Measurements from ENCODE around the gene EGFL8. TPM values are rescaled to one million over a fixed set of nuclear protein-coding genes. Genes with fewer than 3 reads are reported as not detected.

Gene EGFL8
- total RNA-seq, 2 experiments from 2014 or later = 6.0 to 8.6 TPM

DNA sequence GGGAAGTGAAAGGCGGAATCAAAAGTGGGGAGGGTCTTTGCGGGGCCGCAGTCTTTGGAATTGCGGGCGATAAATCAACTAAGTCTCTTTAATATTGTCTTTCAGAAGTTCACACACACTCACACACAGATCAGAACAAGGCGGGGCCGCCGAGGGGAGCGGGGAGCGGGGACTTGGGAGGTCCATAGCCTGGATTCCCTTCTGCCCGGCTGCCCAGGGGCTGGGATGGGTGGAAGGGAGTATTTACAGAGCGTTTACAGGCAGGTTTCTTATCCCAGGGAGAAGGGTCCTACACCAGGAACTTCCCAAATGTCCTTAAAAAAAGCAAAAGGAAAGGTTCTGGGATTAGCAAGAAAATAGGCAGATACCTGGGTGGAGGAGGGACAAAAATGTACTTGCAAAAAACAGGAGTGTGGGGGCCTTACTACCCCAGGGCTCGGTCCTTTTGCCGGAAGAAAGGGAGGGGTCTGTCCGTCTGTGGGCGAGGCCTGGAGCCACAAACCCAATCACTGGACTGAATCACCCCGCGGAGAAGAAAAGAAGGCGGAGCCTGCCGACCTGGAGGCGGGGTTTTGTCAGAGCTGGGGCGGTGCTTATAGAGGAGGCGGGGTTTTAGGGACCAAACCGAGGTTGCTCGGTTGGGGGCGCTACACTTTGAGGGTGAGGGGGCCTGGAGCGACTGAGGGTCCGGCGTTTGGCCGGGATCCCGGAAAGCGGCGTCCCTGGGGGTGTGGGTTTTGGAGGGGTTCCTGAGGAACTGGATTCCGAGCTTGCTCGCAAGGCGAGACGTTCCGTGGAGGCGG, 15.9 kb upstream of the EGFL8 start:
- peaks cover 3% of the 10 kb centered on the region for H3K9me3 Mint-ChIP-seq
- ChIA-PET POLR2A (interaction anchor here (0.5 kb wide), 1 partner anchor 595 kb away, joined by 3 read pairs; no protein-coding TSS in a partner anchor), CTCF (interaction anchor here (0.6 to 1.5 kb wide), 5 partner anchors 11 to 47 kb away, joined by 3 to 7 read pairs (median 4); partner anchors contain the start of genes ATF6B and FKBPL)
- H3K27me3 Mint-ChIP-seq = peaks cover 58% of the 10 kb centered on the region
- H3K27ac Mint-ChIP-seq = peak overlapping the region; percentile 54
- peak overlapping the region; percentile 65 for H3K4me3 Mint-ChIP-seq
- peaks cover 30% of the 10 kb centered on the region for H3K4me1 Mint-ChIP-seq
- peak; percentile 63 for DNase-seq
- peaks cover 2% of the 10 kb centered on the region for H3K36me3 Mint-ChIP-seq (ENCODE audit: low read depth)

DNA sequence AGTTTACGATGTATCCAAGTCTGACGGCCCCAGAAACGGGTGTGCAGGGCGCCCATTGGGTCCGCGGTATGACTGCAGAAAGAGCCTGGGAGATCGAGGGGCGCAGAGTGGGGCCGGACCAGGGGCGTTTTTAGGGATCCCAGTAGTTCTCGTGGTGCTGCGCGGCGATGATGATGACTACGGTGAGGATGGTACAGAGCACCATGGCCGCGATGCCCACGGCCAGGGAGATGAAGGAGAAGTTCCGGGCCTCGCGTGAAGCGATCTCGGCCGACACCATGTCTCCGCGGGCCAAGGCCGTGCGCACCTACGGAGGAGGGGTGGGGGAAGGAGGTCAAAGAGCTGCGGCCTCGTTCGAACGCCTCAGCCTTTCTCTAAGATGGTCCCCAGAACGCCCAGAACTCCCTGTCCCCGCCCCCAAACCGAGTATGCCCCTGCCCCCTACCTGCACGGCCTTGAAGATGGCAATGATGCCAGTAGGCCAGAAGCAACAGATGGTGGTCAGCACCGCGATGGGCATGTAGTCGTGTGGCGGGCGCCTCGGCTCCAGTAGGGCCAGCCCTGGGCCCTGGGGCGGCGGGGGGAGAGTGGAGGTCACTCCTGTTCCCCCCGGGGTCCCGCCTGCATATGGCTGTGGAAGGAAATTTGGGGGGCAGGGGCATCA, 15.2 kb upstream of the EGFL8 start:
- peaks cover 3% of the 10 kb centered on the region for H3K9me3 Mint-ChIP-seq
- H3K36me3 Mint-ChIP-seq (ENCODE audit: low read depth) = peaks cover 2% of the 10 kb centered on the region
- peak overlapping the region; percentile 54 for H3K27ac Mint-ChIP-seq
- ChIA-PET POLR2A (interaction anchor here (0.5 kb wide), 1 partner anchor 596 kb away, joined by 3 read pairs; no protein-coding TSS in a partner anchor), CTCF (interaction anchor here (0.9 to 1.5 kb wide), 3 partner anchors 19 to 28 kb away, joined by 3 to 7 read pairs (median 5); partner anchors contain the start of genes ATF6B and FKBPL)
- peaks cover 59% of the 10 kb centered on the region for H3K27me3 Mint-ChIP-seq
- no peak for DNase-seq
- peaks cover 36% of the 10 kb centered on the region for H3K4me1 Mint-ChIP-seq
- peak overlapping the region; percentile 65 for H3K4me3 Mint-ChIP-seq

DNA sequence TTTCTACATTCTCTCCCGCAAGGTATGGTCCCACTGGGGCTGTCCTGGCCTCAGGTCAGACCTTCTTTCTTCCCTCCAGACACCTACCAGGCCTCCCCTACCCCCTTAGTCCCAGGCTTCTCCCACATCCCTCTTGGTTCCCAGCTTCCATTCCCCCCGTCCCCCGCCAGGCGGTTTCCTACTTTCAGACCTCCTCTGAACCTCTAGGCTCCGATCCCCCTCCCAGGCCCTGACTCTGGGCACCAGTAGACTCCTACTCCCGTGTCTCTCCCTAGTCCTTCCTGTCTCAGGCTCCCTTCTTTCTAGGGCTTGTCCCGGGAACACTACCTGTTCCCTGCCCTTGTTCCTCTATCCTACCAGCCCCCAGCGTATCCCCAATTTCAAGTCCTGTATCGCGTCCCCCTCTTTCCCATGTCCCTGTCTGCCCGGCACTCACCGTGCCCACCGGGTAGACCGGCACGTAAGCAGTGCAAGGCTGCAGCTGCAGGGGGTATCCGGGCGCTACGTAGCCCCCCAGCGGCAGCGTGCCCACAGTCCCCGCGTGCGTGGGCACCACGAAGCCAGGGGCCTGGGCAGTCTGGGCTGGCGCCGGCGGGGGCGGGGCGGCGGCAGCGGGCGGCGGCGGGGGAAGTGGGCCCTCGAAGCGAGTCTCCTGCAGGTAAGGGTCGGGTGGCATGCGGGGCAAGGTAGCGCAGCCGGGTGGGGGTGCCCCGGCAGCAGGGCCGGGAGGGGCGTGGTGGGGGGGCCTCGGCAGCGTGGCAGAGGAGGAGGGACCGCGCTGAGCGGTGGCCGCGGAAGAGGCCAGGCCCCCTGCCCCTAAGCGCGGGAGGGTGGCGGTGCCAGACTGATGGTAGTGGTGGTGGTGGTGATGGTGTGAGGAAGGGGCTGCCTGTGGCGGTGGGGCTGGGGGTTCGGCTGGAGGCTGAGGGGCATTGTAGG, 14.2 kb upstream of the EGFL8 start:
- peaks cover 3% of the 10 kb centered on the region for H3K9me3 Mint-ChIP-seq
- ChIA-PET POLR2A (no interaction called here), CTCF (interaction anchor here (1.2 kb wide), 1 partner anchor 20 kb away, joined by 5 read pairs; the partner anchor contains the start of gene FKBPL)
- H3K27me3 Mint-ChIP-seq = peaks cover 59% of the 10 kb centered on the region
- no peak overlapping the region for H3K27ac Mint-ChIP-seq
- no peak for DNase-seq
- H3K36me3 Mint-ChIP-seq (ENCODE audit: low read depth) = peaks cover 2% of the 10 kb centered on the region
- peaks cover 44% of the 10 kb centered on the region for H3K4me1 Mint-ChIP-seq
- no peak overlapping the region for H3K4me3 Mint-ChIP-seq

DNA sequence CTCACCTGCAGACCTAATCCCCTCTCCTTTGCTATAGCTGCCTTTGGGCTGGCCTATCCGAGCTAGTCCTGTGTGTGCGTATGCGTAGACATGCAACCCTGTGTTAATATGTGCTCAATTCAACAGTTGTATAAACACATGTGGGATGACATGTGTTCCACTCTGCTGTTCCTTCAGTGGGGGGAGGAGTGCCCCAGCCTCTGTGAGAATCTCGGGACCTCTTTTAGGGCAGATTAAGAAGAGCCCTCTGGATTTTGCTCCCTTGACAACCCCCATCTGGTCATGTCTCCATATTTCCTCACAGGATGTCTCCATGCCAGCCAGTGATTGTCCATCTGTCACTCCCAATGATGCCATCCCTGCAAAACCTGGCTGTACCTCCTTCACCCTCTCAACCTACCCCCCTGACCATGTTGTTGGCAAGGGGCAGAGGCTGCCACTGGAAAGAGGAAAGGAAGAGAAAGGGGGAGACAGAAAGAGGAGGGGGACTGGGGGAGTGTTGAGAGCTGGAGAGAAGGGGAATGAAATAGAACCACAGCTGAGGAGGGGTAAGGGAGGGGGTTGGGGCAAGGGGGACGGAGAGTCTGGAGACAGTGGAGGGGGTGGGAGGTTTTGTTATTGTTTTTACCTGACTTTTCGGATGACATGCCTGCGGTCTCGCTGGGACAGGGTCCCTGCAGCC, 13.1 kb upstream of the EGFL8 start:
- no peak for DNase-seq
- H3K27ac Mint-ChIP-seq = no peak overlapping the region
- POLR2A ChIA-PET = no interaction called here

DNA sequence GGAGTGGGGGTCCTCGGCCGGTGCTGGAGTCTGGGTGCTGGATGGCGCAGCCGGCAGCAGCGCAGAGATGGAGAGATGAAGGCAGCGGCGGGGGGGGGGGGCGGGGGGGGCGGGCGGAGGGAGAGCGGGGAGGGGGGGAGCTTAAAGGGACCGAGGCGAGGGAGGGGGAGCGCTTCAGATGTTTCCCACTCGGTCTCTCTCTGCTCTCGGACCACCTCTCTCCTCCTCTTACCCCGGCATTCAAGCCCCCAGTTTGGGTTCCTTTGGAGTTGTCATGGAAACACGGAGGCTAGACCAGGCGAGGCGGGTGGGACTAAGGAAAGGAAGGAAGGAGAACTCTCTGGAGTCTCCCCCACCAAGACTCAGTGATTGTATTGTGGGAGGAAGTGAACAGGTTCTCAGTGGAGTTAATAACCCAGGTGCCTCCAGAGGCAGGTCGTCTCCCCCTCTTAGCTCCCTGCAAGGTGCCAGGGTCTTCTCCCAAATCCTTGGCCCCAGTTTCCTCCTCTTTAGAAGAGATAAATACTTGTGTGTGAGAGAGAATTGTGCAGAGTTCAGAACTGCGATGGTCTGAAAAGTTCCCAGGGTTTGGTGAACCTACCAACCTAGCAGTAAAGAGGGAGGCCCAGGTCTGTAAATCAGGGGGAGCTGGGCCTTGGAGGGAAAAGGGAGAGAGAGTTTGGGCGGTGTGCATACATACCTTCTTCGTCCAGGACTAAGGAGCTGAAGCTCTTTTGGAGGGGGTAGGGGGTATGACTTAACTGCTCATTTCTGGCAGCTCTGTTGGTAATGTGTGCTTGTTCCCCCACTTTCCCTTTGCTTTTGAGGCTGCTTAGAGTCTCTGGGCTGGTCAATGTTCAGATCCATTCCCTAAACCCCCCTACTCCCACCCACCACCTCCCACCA, 12.3 kb upstream of the EGFL8 start, which contains the start of gene PRRT1:
Gene PRRT1, minus strand, starts transcription at position 77 of the 906 bp plus-strand sequence. CDS start 112 bp downstream, outside the sequence.
- Mint-ChIP-seq H3K27ac (no peak within 1 kb of the TSS), H3K4me1 (peaks cover 51% of the 10 kb centered on the region), H3K4me3 (no peak within 1 kb of the TSS), H3K36me3 (ENCODE audit: low read depth) (peaks cover 3% of the 10 kb centered on the region), H3K27me3 (peaks cover 44% of the 10 kb centered on the region), H3K9me3 (peaks cover 3% of the 10 kb centered on the region)
- POLR2A ChIA-PET = no interaction called here
- no peak for DNase-seq
- CTCF ChIA-PET = interaction anchor here (0.5 to 1.2 kb wide), 5 partner anchors 12 to 243 kb away, joined by 3 to 4 read pairs (median 3); partner anchors contain the start of gene EGFL8

More for the DNA sequence above, 13.1 kb upstream of the EGFL8 start:
- Mint-ChIP-seq H3K27me3 (peaks cover 51% of the 10 kb centered on the region), H3K36me3 (ENCODE audit: low read depth) (peaks cover 3% of the 10 kb centered on the region), H3K9me3 (peaks cover 3% of the 10 kb centered on the region), H3K4me1 (peaks cover 51% of the 10 kb centered on the region), H3K4me3 (no peak overlapping the region)
- CTCF ChIA-PET = interaction anchor here (1.2 kb wide), 2 partner anchors 13 to 15 kb away, joined by 3 to 4 read pairs; partner anchors contain the start of gene EGFL8

DNA sequence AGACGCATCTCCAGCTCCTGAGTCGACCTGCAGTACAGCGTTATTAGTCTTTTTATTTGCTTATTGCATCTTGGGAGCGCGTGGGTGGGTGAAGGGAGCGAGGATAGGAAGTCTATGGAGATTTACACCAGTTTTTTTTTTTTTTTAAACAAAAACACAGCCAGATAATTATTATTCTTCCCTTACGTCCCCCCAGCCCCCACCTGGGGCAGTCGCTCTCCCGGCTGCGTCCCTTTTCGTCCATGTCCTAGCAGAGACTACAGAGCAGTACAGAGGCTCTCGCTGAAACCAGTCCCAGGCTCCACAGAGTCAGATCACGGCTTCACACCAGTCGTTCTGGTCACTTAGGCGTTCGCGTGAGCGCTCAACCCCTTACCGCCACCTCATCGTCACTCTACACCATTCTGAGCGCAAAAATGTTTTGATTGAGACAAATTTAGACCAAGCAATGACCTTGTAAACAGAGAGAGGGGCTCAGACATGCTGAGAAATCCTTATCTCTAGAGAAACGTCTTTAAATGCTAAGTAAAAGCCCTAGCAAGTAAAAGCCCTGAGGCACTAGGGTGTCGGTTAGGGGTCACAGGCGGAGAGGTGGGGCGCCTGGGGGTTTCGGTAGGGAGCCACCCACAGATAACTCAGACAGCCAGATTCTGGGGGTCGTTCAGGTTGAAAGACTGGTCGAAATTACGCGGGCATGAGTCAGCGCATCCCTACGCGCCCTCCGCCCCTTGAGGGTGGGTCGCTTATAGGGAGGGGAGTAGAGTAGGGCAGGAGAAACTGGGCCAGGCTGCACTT, 11.4 kb upstream of the EGFL8 start:
- Mint-ChIP-seq H3K27me3 (peaks cover 37% of the 10 kb centered on the region), H3K36me3 (ENCODE audit: low read depth) (peaks cover 3% of the 10 kb centered on the region), H3K4me1 (peaks cover 48% of the 10 kb centered on the region), H3K4me3 (peak overlapping the region; percentile 37), H3K27ac (no peak overlapping the region), H3K9me3 (peaks cover 2% of the 10 kb centered on the region)
- POLR2A ChIA-PET = no interaction called here
- no peak for DNase-seq
- CTCF ChIA-PET = interaction anchor here (0.5 to 1.2 kb wide), 3 partner anchors 11 to 244 kb away, joined by 3 to 4 read pairs (median 4); partner anchors contain the start of gene EGFL8

DNA sequence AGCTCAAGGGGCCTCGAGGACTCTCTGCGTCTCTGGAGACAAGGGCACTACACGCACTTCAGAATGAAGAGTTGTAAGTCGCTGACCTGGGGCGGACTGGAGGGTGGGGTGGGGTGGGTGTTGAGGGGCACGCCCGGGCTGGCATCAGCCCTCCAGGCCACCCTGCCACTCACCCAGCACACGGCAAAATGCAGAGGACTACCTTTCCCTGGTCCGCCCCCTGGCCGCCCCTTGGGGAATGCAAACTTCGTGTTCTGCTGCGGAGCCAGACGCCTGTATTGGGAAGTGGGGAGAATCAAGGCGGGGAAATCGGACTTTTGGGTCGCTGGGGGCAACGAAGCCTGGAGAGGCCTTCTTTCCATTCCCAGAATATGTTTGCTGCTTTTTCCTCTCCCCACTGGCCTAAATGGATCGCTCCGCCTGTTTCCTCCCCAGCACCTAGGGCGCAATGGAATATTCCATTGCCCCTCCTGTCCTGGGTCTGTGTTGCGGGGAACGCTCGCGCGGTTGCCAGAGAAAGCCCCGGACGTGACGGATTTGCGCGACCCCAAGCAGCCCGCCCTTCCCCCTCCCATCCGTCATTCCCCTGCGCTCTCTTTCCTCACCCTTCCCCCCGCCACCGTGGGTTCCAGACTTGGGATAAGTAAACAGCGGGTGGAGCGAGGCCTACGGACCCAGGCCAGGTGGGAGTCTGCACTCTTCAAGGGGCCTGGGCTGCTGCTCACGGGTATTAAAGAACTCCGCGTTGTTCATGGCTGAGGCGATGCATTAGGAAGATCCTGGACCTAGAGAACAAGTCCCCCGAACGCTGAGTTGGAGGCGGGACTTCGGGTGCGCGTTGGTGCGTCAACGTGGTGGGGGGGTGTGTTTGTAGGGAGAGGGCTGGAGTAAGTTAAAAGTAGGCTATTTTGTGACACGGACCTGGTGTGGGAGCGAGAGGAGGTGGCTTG, 10.6 kb upstream of the EGFL8 start, which contains the start of gene PPT2:
Gene PPT2, plus strand, starts transcription at position 578 of the 950 bp plus-strand sequence. CDS start 454 bp downstream, outside the sequence.
- no peaks in the 10 kb centered on the region for H3K9me3 Mint-ChIP-seq
- peak; percentile 72 for DNase-seq
- H3K36me3 Mint-ChIP-seq (ENCODE audit: low read depth) = peaks cover 1% of the 10 kb centered on the region
- H3K27ac Mint-ChIP-seq = peak within 1 kb of the TSS; percentile 90
- peaks cover 28% of the 10 kb centered on the region for H3K27me3 Mint-ChIP-seq
- ChIA-PET POLR2A (no interaction called here), CTCF (interaction anchor here (1.2 kb wide), 2 partner anchors 11 to 35 kb away, joined by 4 to 5 read pairs; partner anchors contain the start of gene EGFL8)
- peak within 1 kb of the TSS; percentile 97 for H3K4me3 Mint-ChIP-seq
- peaks cover 40% of the 10 kb centered on the region for H3K4me1 Mint-ChIP-seq

DNA sequence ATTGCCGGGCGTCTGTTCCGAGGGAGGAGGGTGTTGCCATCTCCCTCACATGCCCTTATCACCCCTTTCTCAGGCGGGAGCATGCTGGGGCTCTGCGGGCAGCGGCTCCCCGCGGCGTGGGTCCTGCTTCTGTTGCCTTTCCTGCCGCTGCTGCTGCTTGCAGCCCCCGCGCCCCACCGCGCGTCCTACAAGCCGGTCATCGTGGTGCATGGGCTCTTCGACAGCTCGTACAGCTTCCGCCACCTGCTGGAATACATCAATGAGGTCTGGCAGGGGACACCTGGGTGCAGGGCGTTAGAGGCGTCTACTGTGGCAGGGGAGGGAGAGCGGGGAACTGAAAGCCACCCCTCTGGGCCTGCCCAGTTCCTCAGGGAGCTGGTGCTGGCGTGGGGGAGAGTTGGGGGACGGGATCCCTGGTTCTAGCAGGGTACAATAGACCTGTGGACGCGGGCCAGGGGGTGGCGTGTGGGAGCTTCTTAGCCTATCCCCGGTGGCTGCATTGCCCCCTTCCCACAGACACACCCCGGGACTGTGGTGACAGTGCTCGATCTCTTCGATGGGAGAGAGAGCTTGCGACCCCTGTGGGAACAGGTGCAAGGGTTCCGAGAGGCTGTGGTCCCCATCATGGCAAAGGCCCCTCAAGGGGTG, 9.8 kb upstream of the EGFL8 start:
- Mint-ChIP-seq H3K27me3 (peaks cover 24% of the 10 kb centered on the region), H3K4me3 (peak overlapping the region; percentile 97), H3K27ac (peak overlapping the region; percentile 90), H3K9me3 (no peaks in the 10 kb centered on the region), H3K4me1 (peaks cover 36% of the 10 kb centered on the region), H3K36me3 (ENCODE audit: low read depth) (peaks cover 1% of the 10 kb centered on the region)
- ChIA-PET POLR2A (interaction anchor here (0.6 kb wide), 1 partner anchor 100 kb away, joined by 3 read pairs; no protein-coding TSS in a partner anchor), CTCF (interaction anchor here (0.6 to 1.2 kb wide), 4 partner anchors 10 to 36 kb away, joined by 3 to 5 read pairs (median 4); partner anchors contain the start of gene EGFL8)
- peak; percentile 77 for DNase-seq

DNA sequence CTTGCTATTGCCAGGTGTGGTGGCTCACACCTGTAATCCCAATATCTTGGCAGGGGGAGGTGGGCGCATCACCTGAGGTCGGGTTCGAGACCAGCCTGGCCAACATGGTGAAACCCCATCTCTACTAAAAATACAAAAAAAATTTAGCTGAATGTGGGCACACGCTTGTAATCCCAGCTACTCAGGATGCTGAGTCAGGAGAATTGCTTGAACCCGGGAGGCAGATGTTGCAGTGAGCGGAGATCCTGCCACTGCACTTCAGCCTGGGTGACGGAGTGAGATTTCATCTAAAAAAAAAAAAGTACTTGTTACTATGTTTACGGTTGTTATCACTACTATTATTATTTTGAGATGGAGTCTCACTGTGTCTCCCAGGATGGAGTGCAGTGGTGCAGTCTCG, 7.5 kb upstream of the EGFL8 start:
- no peak for DNase-seq
- CTCF ChIA-PET = no interaction called here
- POLR2A ChIA-PET = no interaction called here
- Mint-ChIP-seq H3K4me3 (no peak overlapping the region), H3K27ac (no peak overlapping the region), H3K9me3 (no peaks in the 10 kb centered on the region), H3K27me3 (peaks cover 11% of the 10 kb centered on the region), H3K4me1 (peaks cover 30% of the 10 kb centered on the region), H3K36me3 (ENCODE audit: low read depth) (peaks cover 1% of the 10 kb centered on the region)
